GM13977 (cell line): ENCODE results near the gene MUC2.
"Not testable (repeated sequence)": the region's sequence is repeated elsewhere in the genome, so short reads cannot be mapped to it uniquely, and the experiment has no call there.

Experiments used
- DNase-seq: peaks from one replicate; pipeline ENCODE4 v3.0.0; 2012; ENCODE audit warnings: low spot score
- in situ Hi-C: fragments of 300-500 bp; cut with MboI; formaldehyde crosslinking; loops from one replicate; pipeline ENCODE4 v1.12.0; 2022; ENCODE audit warnings: low sequenced_read_pairs, low pct_unique_long_range_greater_than_20kb, mixed read lengths, inconsistent platforms; ENCODE audit not compliant: unreplicated experiment
- TF ChIP-seq, protein P1 (sequence below): IDR thresholded peaks from 2 replicates; pipeline ENCODE4 v1.5.1; 2012; ENCODE audit warnings: mild to moderate bottlenecking, control low read depth; ENCODE audit not compliant: insufficient read depth; ENCODE audit errors: extremely low read depth, missing control alignments

Gene MUC2

DNA sequence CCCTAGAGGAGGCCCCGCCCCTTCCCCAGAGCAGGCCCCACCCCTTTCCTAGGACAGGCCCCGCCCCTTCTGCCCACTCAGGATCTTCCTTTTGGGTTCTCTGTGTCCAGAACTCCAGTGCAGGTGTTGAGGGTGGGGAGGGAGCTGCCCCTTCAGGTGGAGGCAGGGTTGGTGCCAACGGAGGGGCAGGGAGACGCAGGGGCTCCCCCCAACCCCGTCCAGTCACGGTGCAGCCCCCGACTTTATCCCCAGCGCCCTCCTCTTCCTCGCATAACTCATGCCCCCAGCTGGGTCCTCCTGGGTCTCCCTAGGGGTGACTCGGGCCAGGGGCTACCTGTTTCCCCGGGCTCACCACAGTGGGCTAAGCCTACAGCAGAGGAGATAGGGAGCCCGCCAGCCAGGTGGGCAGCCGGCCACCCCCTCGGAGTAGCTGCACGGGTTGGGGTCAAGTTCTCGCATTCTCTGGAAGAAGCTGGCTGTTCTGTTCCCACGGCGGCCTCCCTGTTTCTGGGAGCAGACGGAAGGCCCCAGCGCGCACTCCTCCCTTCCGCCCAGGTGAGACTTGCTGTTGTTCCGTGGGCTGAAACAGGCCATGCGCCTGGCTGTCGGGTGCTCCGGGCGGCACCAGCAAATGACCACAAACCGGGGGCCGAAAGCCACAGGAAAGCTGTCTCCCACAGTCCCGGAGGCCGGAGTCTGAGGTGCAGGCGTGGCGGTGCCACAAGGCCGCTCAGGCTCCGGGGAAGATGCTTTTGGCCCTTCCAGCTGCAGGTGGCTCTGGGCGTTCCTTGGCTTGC lies 38.9 kb downstream of the MUC2 start:
- TF ChIP-seq, protein P1, sequence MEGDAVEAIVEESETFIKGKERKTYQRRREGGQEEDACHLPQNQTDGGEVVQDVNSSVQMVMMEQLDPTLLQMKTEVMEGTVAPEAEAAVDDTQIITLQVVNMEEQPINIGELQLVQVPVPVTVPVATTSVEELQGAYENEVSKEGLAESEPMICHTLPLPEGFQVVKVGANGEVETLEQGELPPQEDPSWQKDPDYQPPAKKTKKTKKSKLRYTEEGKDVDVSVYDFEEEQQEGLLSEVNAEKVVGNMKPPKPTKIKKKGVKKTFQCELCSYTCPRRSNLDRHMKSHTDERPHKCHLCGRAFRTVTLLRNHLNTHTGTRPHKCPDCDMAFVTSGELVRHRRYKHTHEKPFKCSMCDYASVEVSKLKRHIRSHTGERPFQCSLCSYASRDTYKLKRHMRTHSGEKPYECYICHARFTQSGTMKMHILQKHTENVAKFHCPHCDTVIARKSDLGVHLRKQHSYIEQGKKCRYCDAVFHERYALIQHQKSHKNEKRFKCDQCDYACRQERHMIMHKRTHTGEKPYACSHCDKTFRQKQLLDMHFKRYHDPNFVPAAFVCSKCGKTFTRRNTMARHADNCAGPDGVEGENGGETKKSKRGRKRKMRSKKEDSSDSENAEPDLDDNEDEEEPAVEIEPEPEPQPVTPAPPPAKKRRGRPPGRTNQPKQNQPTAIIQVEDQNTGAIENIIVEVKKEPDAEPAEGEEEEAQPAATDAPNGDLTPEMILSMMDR, result no peak
- in situ Hi-C loops, result no loop called here
- no peak for DNase-seq

DNA sequence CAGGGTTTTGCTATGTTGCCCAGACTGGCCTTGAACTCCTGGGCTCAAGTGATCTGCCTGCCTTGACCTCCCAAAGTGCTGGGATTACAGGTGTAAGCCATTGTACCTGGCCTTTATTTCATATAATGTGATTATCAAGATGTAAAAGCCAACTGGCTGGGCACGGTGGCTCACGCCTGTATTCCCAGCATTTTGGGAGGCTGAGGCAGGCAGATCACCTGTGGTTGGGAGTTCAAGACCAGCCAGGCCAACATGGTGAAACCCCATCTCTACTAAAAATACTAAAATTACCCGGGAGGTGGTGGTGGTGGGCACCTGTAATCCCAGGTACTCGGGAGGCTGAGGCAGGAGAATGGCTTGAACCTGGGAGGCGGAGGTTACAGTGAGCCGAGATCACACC lies 40.6 kb downstream of the MUC2 start:
- in situ Hi-C loops, DNase-seq: not testable (repeated sequence)

DNA sequence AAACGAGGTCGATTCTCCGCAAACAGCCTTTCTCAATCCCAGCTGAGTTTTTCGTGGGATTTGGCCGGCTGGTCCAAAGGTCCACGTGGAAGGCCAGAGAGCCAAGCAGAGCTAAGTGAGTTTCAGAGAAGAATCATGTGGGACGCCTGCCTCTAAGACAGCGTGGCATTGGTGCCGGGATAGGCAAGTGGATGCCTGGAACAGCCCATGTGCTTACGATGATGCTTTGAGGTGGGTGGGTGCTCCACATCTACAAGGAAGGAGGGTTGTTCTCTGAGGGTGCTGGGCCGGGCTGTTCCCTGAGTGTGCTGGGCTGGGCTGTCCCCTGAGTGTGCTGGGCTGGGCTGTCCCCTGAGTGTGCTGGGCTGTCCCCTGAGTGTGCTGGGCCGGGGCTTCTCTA lies 41.4 kb downstream of the MUC2 start:
- in situ Hi-C loops, result no loop called here
- TF ChIP-seq, protein P1, result no peak

DNA sequence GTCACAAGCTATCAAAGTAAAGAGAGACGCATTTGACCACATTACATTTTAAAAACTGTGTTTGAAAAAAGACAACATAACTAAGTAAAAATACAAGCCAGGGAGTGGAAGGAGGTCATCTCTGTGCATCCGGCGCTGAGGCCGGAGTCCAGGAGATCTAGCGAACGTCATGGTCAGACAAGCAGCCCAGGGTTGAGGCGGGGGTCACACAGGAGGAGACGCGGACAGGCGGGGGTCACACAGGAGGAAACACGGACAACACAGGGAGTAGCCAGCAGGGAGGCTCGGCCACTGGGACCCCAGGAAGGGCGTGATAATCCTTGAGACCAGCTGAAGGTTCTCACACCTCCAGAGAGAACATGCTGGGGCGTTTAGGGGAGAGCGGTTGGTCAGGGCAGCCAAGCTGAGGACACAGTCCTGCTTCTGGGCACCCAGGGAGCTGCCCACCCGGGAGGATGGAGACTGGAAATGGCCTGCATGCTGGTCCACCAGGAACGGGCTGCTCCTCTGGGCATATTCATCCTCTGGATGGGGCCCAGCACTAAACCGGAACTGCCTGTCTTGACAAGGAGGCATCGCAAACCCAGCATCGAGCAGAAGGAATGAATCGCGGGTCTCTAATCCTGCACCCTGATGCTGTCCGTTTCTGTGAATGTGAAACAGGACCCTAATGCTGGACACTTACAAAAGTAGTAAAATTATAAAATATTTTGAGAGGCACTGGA lies 42.2 kb downstream of the MUC2 start:
- no peak for DNase-seq
- TF ChIP-seq, protein P1, result no peak
- in situ Hi-C loops, result no loop called here

More for the DNA sequence above, 41.4 kb downstream of the MUC2 start:
- DNase-seq, result no peak

DNA sequence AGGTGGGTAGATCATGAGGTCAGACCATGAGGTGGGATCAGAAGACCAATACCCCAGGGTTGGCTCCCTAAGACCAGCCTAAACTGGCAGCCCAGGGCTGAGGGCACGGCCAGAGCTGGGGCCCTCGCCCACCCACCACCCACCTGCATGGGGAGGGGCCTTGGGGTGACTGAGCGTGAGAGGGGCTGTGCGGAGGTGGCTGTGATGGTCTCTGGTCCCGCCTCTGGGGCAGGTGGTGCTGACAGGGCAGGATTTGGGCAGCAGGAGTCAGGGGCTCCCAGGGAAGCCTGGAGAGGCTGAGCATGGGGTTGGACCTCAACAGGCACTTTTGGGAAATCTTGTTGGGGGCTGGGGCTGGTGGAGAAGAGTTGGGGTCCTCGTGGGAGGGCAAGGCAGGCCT lies 43.3 kb downstream of the MUC2 start:
- in situ Hi-C loops, result no loop called here
- no peak for DNase-seq
- TF ChIP-seq, protein P1, result no peak

DNA sequence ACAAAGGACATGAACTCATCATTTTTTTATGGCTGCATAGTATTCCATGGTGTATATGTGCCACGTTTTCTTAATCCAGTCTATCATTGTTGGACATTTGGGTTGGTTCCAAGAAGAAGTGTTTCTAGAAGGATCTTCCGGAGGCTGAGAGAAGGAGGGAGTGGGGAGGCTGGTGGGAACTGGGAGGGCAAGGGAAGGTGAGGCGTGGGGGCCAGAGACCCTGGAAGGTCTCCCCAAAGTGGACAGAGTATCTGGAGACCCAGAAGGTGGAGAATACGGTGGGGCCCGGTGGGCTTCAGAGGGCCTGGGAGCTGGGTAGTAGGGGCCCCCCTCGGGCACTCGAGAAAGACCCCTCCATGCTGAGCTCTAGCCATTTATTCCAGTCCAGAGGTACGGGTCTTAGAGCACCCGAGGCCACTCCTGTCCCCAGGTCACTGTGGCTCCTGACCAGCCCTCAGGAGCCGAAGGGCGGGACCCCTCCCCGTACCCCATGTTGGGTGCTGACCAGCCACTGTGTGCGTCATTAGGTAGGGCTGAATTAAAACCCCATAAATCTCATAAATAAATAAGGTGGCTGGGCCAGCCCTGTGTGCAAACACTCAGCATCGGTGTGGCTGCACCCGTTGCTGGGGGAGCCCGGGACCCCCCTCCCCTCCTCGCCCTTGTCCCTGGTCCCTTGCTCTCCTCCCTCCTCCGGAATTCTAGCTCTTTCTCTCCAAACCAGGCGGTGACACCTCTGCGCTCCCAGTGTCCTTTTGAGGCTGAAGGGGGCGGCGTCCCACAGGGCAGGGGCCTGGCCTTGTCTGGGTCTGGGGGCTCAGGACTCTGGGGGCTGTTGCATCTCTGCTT lies 44.3 kb downstream of the MUC2 start:
- DNase-seq, result no peak
- in situ Hi-C loops, result no loop called here
- TF ChIP-seq, protein P1, result no peak
